HG02610 (cell line): ENCODE measurements around the gene CHCHD1.
"Not testable (repeated sequence)": the region's sequence is repeated elsewhere in the genome, so short reads cannot be mapped to it uniquely, and the experiment has no call there.

Experiments
- ATAC-seq: cut with Tn5 transposase; IDR thresholded peaks from one replicate; pipeline ENCODE4 v1.9.1; 2021; ENCODE audit warnings: mild to moderate bottlenecking, moderate library complexity; ENCODE audit not compliant: unreplicated experiment

Gene CHCHD1

GRCh38 chr10:73781879-73782748 is at the start of gene CHCHD1:
Gene CHCHD1 (plus strand): TSS chr10:73782048. CDS start chr10:73782076, 28 bp downstream.
- ATAC-seq: peak; percentile 51

- ATAC-seq: no peak
These were observed 49.4 kb upstream of the CHCHD1 start for GRCh38 chr10:73732426-73732825.

GRCh38 chr10:73732931-73733623 is 48.8 kb upstream of the CHCHD1 start:
- no peak for ATAC-seq

GRCh38 chr10:73734028-73734720 is 47.7 kb upstream of the CHCHD1 start:
- no peak for ATAC-seq

GRCh38 chr10:73734796-73735305 is 47.0 kb upstream of the CHCHD1 start:
- ATAC-seq: no peak

- not testable (repeated sequence) for ATAC-seq
These were observed 41.2 kb upstream of the CHCHD1 start for GRCh38 chr10:73740501-73741254.

- no peak for ATAC-seq
These were observed 39.5 kb upstream of the CHCHD1 start for GRCh38 chr10:73742454-73742734.

GRCh38 chr10:73743327-73743904 is 38.4 kb upstream of the CHCHD1 start:
- no peak for ATAC-seq

GRCh38 chr10:73743905-73744663 is 37.8 kb upstream of the CHCHD1 start, which contains the start of gene SEC24C:
Gene SEC24C (plus strand): TSS chr10:73744372. CDS start chr10:73746833, 2,461 bp downstream.
- ATAC-seq: peak; percentile 81

- ATAC-seq: peak; percentile 31
These were observed 37.2 kb upstream of the CHCHD1 start for GRCh38 chr10:73744664-73744975.

GRCh38 chr10:73746721-73747120 is 35.1 kb upstream of the CHCHD1 start:
- ATAC-seq: no peak

- no peak for ATAC-seq
These were observed 31.0 kb upstream of the CHCHD1 start for GRCh38 chr10:73750819-73751218.

GRCh38 chr10:73756183-73756582 is 25.7 kb upstream of the CHCHD1 start:
- no peak for ATAC-seq

GRCh38 chr10:73758704-73759511 is 22.9 kb upstream of the CHCHD1 start:
- no peak for ATAC-seq

GRCh38 chr10:73759512-73760115 is 22.2 kb upstream of the CHCHD1 start:
- no peak for ATAC-seq

GRCh38 chr10:73761781-73762180 is 20.1 kb upstream of the CHCHD1 start:
- no peak for ATAC-seq

GRCh38 chr10:73762915-73763314 is 18.9 kb upstream of the CHCHD1 start:
- ATAC-seq: peak; percentile 53

GRCh38 chr10:73763343-73763742 is 18.5 kb upstream of the CHCHD1 start:
- peak; percentile 33 for ATAC-seq
